GM19351 (cell line): ENCODE results near the gene OR5B3.
"Not testable (repeated sequence)": the region's sequence is repeated elsewhere in the genome, so short reads cannot be mapped to it uniquely, and the experiment has no call there.

Experiments used
- ATAC-seq: cut with Tn5 transposase; IDR thresholded peaks from one replicate; pipeline ENCODE4 v1.9.1; 2021; ENCODE audit warnings: mild to moderate bottlenecking, moderate library complexity; ENCODE audit not compliant: unreplicated experiment

Gene OR5B3

GRCh38 chr11:58406774-58407173 is at the start of gene OR5B3:
TSS of gene OR5B3 (minus strand) at chr11:58406874. CDS start at chr11:58403409, 3,465 bp downstream.
- no peak for ATAC-seq

- ATAC-seq: no peak
Observed at GRCh38 chr11:58451585-58451984, 44.9 kb upstream of the OR5B3 start.

GRCh38 chr11:58446294-58446693 is 39.6 kb upstream of the OR5B3 start:
- ATAC-seq: no peak

- no peak for ATAC-seq
Observed at GRCh38 chr11:58444300-58444699, 37.6 kb upstream of the OR5B3 start.

- no peak for ATAC-seq
Observed at GRCh38 chr11:58442136-58442535, 35.5 kb upstream of the OR5B3 start, which contains the start of gene OR5B12. TSS of gene OR5B12 (minus strand) at chr11:58442236. CDS start at chr11:58440151, 2,085 bp downstream.

GRCh38 chr11:58438486-58438885 is 31.8 kb upstream of the OR5B3 start:
- no peak for ATAC-seq

- no peak for ATAC-seq
Observed at GRCh38 chr11:58434217-58434616, 27.5 kb upstream of the OR5B3 start.

- ATAC-seq: peak; percentile 93
Observed at GRCh38 chr11:58433638-58434203, 27.0 kb upstream of the OR5B3 start.

- no peak for ATAC-seq
Observed at GRCh38 chr11:58429273-58429672, 22.6 kb upstream of the OR5B3 start.

GRCh38 chr11:58428021-58428420 is 21.3 kb upstream of the OR5B3 start, which contains the start of gene OR5B2:
TSS of gene OR5B2 (minus strand) at chr11:58428121. CDS start at chr11:58423261, 4,860 bp downstream.
- no peak for ATAC-seq

- ATAC-seq: not testable (repeated sequence)
Observed at GRCh38 chr11:58399622-58400021, 7.1 kb downstream of the OR5B3 start.

- ATAC-seq: no peak
Observed at GRCh38 chr11:58395581-58395980, 11.1 kb downstream of the OR5B3 start.

GRCh38 chr11:58394195-58394594 is 12.5 kb downstream of the OR5B3 start:
- ATAC-seq: no peak

- ATAC-seq: no peak
Observed at GRCh38 chr11:58392746-58393145, 13.9 kb downstream of the OR5B3 start.

GRCh38 chr11:58391879-58392278 is 14.8 kb downstream of the OR5B3 start:
- ATAC-seq: no peak

- ATAC-seq: no peak
Observed at GRCh38 chr11:58390551-58391063, 16.1 kb downstream of the OR5B3 start.

GRCh38 chr11:58358969-58359368 is 47.7 kb downstream of the OR5B3 start, which contains the start of gene OR5B17:
TSS of gene OR5B17 (minus strand) at chr11:58359069. CDS start at chr11:58359069, 0 bp downstream.
- no peak for ATAC-seq

- no peak for ATAC-seq
Observed at GRCh38 chr11:58354727-58355126, 51.9 kb downstream of the OR5B3 start.
